Hematopoietic multipotent progenitor cell treated with erythropoietin and hydrocortisone succinate and interleukin-3 and kit ligand, for 6 days (in vitro differentiated cells): ENCODE data around the gene RAN.
"Not testable (repeated sequence)": the region's sequence is repeated elsewhere in the genome, so short reads cannot be mapped to it uniquely, and the experiment has no call there.

Experiments used
- DNase-seq: peaks from one replicate; pipeline ENCODE4 v3.0.0-alpha.2; 2015

RAN gene

DNA sequence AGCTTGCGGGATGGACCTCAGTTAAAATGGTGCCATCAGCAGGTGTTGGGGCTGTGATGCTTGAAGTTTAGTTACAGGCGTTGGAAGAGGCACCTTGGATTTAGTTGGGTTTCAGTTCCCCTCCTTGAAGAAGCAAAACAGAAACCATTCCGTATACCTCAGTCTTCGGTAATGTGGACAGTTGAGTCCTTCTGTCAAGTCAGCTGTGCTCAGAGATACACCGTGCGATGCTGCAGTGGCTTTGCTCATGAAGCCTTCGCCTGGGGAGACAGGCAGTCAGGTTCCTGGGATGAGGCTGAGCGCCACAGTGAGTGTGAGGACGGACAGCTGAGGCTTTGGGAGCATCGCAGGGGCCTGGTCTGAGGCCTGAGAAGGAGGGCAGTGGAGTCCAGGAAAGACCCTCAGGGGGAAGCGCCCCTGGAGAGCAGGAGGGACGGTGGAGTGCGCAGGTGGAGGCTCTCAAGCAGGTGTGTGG lies 7.4 kb downstream of the RAN start:
- peak; percentile 30 for DNase-seq

- DNase-seq: no peak
Measured at GRCh38 chr12:130879781-130880389, 8.0 kb downstream of the RAN start.

- DNase-seq: peak; percentile 16
Measured at GRCh38 chr12:130880411-130880885, 8.6 kb downstream of the RAN start.

DNA sequence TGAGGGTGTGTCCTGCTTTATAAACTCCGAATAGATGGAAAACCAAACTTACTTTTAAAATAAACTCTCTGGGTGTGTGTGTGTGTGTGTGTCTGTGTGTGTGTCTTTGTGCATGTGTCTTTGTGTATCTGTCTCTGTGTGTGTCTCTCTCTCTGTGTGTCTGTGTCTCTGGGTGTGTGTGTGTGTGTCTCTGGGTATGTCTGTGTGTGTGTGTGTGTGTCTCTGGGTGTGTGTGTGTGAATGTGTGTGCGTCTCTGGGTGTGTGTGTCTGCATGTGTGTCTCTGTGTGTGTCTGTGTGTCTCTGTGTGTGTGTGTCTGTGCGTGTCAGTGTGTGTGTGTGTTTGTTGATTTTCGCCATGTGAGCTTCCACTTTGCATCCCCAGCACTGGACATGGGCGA lies 9.2 kb downstream of the RAN start:
- DNase-seq: no peak

DNA sequence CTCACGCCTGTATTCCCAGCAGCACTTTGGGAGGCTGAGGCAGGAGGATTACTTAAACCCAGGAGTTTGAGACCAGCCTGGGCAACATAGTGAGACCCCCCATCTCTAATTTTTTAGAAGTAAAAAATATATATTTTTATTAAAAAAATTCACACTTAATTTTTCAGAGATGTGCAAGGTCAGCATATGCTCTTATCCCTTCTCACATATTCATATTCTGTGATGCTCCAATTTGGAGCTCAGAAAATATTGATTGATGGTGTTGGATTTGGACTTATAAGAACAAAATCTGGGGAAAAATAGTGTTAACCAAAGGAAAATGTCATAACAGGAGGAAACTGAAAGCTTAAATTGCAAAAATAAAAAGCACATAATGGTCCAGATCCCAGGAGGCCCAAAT lies 9.7 kb downstream of the RAN start:
- no peak for DNase-seq

- DNase-seq: not testable (repeated sequence)
Measured at GRCh38 chr12:130887190-130887589, 15.3 kb downstream of the RAN start.

GRCh38 chr12:130904064-130904463 lies 32.2 kb downstream of the RAN start:
- no peak for DNase-seq

GRCh38 chr12:130904936-130905455 lies 33.1 kb downstream of the RAN start:
- DNase-seq: not testable (repeated sequence)

DNA sequence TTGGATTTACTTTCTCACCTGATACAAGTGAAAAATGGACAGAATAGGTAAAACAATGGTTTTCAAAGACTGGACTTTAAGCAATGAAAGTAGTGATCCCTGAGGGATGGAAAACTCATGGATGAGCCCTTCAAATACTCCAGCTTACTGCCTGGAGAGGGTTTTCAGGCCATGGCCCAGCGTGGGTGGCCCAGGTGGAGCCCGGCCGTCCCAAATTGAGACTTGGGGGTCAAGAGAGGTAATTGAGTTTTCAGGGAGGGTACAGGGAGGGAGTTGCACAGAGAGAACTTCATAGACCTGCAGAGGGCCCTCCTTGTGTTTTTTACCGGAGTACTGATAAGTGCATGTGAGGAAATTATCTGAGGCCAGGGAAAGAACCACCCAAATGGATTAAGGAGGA lies 37.2 kb downstream of the RAN start:
- DNase-seq: no peak

GRCh38 chr12:130911193-130911592 lies 39.3 kb downstream of the RAN start:
- no peak for DNase-seq

DNA sequence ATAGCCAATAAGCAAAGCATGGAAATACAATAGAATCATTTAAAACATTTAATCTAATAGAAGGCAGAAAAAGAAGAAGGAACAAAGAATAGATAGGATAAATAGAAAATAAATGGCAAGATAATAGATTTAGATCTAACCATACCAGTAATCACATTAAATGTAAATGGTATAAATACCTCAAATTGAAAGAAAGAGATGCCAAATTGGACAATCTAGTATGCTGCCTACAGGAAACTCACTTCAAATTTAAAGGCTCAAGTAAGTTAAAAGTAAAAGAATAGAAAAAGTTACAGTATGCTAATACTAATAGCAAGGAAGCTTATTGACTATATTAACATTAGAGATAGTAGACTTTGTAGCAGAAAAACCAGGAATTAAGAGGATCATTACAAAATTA lies 40.1 kb downstream of the RAN start:
- DNase-seq: no peak

GRCh38 chr12:130916241-130916911 lies 44.5 kb downstream of the RAN start:
- DNase-seq: peak; percentile 67

DNA sequence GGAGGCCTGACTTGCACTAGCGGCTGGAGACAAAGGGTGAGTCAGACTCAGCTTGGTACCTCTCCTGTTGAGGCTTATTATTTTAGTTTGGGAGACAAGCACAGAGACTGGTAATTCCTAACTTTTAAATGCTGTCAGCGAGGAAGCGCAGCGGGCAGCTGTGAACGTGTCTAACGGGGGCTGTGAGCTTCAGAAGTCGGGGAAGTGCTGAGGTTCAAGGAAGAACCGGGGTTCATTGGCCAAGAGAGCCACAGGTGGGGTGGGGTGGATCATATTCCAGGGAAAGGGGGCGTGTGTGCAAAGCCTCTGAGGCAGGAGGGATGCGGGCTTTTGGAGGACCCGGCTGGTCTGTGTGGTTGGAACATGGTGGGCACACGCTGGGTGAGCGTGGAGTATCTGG lies 45.7 kb downstream of the RAN start:
- DNase-seq: no peak

DNA sequence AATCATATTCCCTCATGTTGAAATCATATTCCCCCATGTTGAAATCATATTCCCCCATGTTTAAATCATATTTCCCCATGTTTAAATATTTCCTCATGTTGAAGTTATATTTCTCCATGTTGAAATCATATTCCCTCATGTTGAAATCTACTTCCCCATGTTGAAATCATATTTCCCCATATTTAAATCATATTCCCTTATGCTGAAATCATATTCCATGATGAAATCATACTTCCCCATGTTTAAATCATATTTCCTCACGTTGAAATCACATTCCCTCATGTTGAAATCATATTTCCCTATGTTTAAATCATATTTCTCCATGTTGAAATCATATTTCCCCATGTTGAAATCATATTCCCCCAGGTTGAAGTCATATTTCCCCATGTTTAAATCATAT lies 47.2 kb downstream of the RAN start:
- no peak for DNase-seq

DNA sequence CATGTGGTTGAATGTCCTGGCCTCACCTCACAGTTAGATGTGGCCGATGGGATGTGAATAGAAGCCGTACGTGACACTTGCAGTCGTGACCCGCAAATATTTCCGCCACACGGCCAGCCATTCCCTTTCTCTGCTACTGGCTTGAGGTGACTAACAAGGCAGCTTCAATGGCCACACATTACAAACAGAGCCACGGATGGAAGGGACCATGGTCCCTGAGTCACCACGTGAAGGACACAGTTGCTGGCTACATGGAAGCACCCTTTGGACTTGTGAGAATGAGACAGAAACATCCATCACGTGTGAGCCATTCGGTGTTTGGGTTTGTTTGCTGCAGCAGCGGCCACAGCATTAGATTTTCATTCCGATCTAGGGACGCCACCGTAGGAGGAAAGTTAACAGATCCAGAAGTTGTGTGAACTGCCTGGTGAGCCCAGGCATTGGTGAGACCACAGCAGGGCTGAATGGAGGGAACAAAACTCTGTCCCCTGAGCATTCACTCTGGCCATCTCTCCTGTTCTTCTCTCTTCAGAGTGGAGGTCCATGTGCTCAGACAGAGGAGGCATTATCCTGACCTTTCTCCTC lies 48.3 kb downstream of the RAN start:
- DNase-seq: no peak

DNA sequence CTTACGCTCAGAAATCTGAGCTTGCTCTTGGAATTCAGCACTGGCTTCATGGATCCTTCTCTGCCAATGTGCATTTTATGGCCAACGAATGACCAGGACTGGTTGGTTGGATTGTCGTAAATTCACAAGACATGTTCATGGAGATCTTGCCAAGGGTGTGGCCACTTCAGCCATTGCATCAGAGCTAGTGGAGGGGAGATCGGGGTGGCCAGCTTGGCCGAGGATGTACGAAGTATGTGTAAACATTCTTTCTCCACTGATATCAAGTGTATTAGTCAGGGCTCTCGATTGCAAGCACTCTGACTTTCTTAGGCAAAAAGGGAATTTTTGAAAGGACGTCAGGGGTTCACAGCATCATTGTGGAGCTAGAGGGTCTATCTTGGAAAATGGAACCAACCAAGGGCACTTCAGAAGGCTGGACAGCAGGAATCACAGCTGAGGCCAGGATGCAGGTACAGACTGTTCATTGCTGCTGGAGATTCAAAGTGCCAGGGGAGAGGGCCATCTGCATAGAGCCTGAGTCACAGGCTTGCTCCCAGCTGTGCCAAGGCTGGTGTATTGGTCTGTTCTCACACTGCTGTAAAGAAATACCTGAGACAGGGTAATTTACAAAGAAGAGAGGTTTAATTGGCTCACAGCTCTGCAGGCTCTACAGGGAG lies 49.0 kb downstream of the RAN start:
- DNase-seq: no peak

DNA sequence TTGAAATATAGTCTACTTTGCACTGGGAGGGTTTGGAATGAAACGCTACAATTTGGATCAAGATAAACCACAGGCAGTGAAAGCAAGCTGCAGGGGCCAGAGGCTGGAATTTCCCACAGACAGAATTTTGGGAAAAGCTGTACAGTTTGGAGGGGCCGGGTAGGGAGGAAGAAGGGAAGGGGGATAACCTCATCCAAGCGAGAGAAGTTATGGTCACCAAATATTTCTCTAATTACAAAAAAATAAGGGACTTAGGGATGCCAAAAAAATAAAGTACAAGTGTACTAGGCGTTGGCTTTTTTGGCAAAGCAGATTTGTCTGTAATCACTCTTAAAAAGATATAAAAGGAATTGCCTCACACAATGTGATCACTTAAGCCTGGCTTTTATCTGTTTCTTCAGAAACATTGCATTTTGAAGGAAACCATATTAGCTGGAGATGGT lies 50.7 kb downstream of the RAN start:
- no peak for DNase-seq

DNA sequence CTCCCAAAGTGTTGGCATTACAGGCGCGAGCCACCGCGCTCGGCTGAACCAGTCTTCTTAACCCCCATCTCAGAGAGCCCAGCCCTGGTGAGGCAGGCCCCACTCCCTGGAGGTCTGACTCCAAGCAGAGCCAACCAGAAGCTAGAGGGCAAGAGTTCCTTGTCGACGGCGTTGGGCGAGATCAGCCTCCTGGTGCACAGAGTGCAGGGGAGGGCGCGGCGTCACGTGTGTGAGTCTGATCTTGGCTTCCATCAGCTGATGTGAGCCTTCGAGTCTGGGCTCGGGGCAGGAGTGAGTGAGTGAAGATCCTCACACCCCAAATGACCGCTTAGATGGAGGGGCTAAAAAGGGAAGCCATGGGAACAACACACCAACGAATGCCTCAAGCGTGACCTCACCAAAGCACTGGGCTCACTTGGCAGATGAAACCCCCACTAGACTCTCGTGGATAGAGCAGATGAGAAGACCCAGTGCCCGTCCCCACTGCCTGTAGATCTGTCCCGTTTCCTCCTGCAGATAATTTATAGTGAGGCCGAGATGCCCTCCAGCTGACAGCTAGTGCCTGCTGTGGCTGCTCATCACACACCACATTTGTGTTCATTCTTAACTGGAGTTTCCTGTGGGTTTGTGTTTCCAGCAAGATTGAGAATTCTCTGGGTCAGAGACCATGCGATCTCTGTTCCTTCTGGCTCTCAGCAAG lies 53.2 kb downstream of the RAN start:
- no peak for DNase-seq

GRCh38 chr12:130925666-130926015 lies 53.8 kb downstream of the RAN start:
- DNase-seq: no peak
